Body of pancreas (tissue), 4 donors: ENCODE data around the gene LEMD3. TPM values are rescaled to one million over a fixed set of nuclear protein-coding genes. Genes with fewer than 3 reads are reported as not detected.

Experiments used
- ATAC-seq: fragments of 150-250 bp; one replicate; pipeline ENCODE4 v1.9.1; 2016
- DNase-seq, 4 donors: peaks; one replicate each; pipeline ENCODE4 v3.0.0-alpha.2; 2019
- H3K27ac ChIP-seq, 4 donors: fragments of 200-600 bp; sonication (generic); 1 replicate in 3 of 4; 2 replicates in 1 of 4; pipeline versions ENCODE4 v1.5.1 to v1.6.1; 2016 to 2019; ENCODE audit warnings: mild to moderate bottlenecking in 1 of 4, mixed read lengths in 1 of 4, moderate library complexity in 1 of 4
- H3K27me3 ChIP-seq, 2 donors: fragments of 200-600 bp; sonication (generic); one replicate each; pipeline ENCODE4 v1.6.0; 2016; ENCODE audit warnings: mild to moderate bottlenecking in 1 of 2
- H3K36me3 ChIP-seq, 2 donors: fragments of 200-600 bp; sonication (generic); replicated peaks in 1 of 2; 2 replicates each; pipeline ENCODE4 v1.5.1; 2016; ENCODE audit warnings: low read depth in 2 of 2; ENCODE audit not compliant: insufficient read depth in 1 of 2
- H3K4me1 ChIP-seq: fragments of 200-600 bp; sonication (generic); one replicate; pipeline ENCODE4 v1.6.0; 2016
- H3K4me3 ChIP-seq, 2 donors: fragments of 200-600 bp; sonication (generic); 1 replicate in 1 of 2; 2 replicates in 1 of 2; pipeline ENCODE4 v1.5.1; 2016 to 2019
- H3K9me3 ChIP-seq, 3 donors: fragments of 200-600 bp; sonication (generic); 1 replicate in 2 of 3; 2 replicates in 1 of 3; pipeline ENCODE4 v1.5.1; 2016
- POLR2A ChIP-seq, 3 donors: fragments of 450-650 bp; IDR thresholded peaks; one replicate each; pipeline ENCODE4 v1.6.1; 2016; ENCODE audit warnings: antibody characterized with exemption in 3 of 3, mild to moderate bottlenecking in 2 of 3
- WGBS, 2 donors: methylation state at CpG; one replicate each; pipeline ENCODE4 v1.1.5; 2017; 5-methylcytosine and 5-hydroxymethylcytosine counted together
- intact Hi-C: fragments of 100-400 bp; cut with DNase I; formaldehyde crosslinking; loops from one replicate; pipeline ENCODE4 v1.15.1; 2023
- total RNA-seq, 2 donors: library from RNA; depleted of rRNA; stranded (reverse); fragments of >200 nt; gene quantifications; one replicate each; pipeline ENCODE4 v1.1.0, GENCODE V29; 2016
- TF ChIP-seq, protein P1 (sequence below), 7 experiments: fragments of 450-650 bp in 4 of 7; fragments of 200-600 bp in 3 of 7; sonication (generic) in 3 of 7; IDR thresholded peaks; one replicate each; pipeline ENCODE4 v1.5.1; 2016 to 2019; ENCODE audit warnings: antibody characterized with exemption in 7 of 7

Gene LEMD3
- total RNA-seq, 2 donors from 2014 or later = 19.5 to 28.3 TPM

DNA sequence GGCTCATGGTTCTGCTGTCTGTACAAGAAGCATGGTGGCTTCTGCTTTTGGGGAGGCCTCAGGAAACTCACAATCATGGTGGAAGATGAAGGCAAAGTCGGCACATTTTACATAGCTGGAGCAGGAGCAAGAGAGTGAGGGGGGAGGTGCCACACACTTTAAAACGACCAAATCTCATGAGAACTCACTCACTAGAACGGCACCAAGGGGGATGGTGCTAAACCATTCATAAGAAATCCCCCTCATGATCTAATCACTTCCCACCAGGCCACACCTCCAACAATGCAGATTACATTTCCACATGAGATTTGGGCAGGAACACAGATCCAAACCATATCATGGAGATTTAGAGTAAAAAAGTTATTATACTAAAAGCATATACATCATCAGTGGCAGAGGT is 13.6 kb upstream of the LEMD3 start:
- ATAC-seq (no peak), DNase-seq (no peak)
- H3K4me1 ChIP-seq = no peaks in the 10 kb centered on the region
- H3K36me3 ChIP-seq = no peaks in the 10 kb centered on the region
- 76 to 80% methylated on average over 3 of the region's 3 CpGs for WGBS, 2 donors
- intact Hi-C loops = no loop called here
- H3K27ac ChIP-seq = no peak overlapping the region
- no peak overlapping the region for H3K4me3 ChIP-seq
- no peaks in the 10 kb centered on the region for H3K9me3 ChIP-seq
- H3K27me3 ChIP-seq = no peaks in the 10 kb centered on the region
- TF ChIP-seq, protein P1, sequence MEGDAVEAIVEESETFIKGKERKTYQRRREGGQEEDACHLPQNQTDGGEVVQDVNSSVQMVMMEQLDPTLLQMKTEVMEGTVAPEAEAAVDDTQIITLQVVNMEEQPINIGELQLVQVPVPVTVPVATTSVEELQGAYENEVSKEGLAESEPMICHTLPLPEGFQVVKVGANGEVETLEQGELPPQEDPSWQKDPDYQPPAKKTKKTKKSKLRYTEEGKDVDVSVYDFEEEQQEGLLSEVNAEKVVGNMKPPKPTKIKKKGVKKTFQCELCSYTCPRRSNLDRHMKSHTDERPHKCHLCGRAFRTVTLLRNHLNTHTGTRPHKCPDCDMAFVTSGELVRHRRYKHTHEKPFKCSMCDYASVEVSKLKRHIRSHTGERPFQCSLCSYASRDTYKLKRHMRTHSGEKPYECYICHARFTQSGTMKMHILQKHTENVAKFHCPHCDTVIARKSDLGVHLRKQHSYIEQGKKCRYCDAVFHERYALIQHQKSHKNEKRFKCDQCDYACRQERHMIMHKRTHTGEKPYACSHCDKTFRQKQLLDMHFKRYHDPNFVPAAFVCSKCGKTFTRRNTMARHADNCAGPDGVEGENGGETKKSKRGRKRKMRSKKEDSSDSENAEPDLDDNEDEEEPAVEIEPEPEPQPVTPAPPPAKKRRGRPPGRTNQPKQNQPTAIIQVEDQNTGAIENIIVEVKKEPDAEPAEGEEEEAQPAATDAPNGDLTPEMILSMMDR (IDR thresholded peaks at IDR 0.05) = no peak
- no peak for TF ChIP-seq POLR2A (IDR thresholded peaks at IDR 0.05)

DNA sequence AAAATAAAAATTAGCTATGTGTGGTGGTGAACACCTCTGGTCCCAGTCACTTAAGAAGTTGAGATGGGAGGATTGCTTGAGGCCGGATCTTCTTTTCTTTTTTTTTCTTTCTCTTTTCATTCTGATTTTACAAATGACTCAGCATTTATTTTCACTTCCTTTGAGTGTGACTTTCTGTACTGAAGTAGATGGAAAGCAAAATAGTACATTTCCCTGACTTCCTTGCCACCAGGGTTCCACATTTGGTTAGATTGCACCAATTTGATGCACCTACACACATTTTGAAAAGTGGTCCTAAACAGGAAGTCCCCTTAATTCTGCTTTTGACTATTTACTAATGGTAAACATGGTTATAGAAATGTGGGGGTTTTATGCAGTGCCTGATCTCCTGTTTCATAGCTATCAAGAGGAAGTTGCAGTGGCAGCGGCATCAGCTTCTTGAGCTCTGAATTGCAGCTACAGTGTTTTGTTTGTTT is 13.0 kb upstream of the LEMD3 start:
- Histone ChIP-seq H3K36me3 (no peaks in the 10 kb centered on the region), H3K27ac (no peak overlapping the region), H3K4me1 (no peaks in the 10 kb centered on the region), H3K27me3 (no peaks in the 10 kb centered on the region), H3K4me3 (no peak overlapping the region), H3K9me3 (no peaks in the 10 kb centered on the region)
- ATAC-seq (no peak), DNase-seq (no peak)
- 71 to 88% methylated on average over 2 of the region's 2 CpGs for WGBS, 2 donors
- intact Hi-C loops = no loop called here
- no peak for TF ChIP-seq POLR2A (IDR thresholded peaks at IDR 0.05)
- TF ChIP-seq, protein P1 (IDR thresholded peaks at IDR 0.05) = no peak

DNA sequence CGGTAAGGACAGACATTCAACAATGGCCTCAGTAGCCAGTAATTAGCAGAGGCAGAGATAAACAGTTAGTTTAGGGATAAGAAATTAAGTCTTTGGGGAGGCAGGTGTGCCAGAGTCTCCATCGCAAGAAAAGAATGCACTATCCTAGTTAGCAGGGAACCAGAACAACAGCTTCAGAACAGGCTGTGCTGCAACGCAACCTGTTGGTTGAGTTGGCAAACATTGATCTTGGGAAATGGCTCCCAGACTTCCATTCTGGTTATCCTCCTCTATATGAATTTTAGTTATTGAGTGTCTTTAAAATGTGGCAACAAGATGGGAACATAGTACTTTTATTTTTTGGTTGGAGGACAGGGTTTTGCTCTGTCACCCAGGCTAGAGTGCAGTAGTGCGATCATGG is 12.3 kb upstream of the LEMD3 start:
- H3K36me3 ChIP-seq = no peaks in the 10 kb centered on the region
- no peak overlapping the region for H3K27ac ChIP-seq
- 70 to 78% methylated on average over 4 of the region's 4 CpGs for WGBS, 2 donors
- TF ChIP-seq POLR2A (IDR thresholded peaks at IDR 0.05) = no peak
- TF ChIP-seq, protein P1 (IDR thresholded peaks at IDR 0.05) = no peak
- ATAC-seq (no peak), DNase-seq (no peak)
- no peak overlapping the region for H3K4me3 ChIP-seq
- no peaks in the 10 kb centered on the region for H3K4me1 ChIP-seq
- no peaks in the 10 kb centered on the region for H3K9me3 ChIP-seq
- no peaks in the 10 kb centered on the region for H3K27me3 ChIP-seq
- intact Hi-C loops = no loop called here

DNA sequence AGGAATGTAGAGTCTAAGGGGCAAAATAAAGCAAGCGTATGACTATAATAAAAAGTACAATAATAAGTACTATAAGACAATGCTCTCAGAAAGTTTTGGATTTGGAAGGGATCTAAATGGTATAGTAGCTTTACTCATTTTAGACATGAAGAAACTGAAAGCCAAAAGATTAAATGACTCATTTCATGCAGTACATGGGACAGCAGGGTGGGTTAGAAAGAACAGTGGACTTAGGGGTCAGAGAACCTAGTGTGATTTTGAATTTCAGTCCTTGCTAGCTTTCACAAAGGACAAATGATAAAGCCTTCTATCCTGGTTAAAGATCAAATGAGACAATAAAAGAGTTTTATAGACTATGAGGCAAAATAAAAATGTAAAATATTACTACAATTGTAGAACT is 6.8 kb upstream of the LEMD3 start:
- no peak for ATAC-seq
- 92 to 96% methylated on average over 1 of the region's 1 CpG for WGBS, 2 donors
- intact Hi-C loops = no loop called here

DNA sequence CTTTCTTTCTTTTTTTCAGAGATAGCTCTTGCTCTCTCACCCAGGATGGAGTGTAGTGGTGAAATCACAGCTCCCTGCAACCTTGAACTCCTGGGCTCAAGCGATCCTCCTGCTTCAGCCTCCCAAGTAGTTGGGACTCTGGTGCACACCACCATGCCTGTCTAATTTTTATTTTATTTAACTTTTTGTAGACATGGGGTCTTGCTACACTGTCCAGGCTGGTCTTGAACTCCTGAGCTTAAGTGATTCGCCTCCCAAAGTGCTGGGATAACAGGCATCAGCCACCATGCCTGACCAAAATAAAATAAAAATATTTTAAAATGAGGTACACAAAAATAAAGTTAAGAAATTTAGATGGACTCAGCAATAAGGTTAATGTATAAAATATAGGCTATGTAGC is 5.1 kb upstream of the LEMD3 start:
- no peak for TF ChIP-seq POLR2A (IDR thresholded peaks at IDR 0.05)
- TF ChIP-seq, protein P1 (IDR thresholded peaks at IDR 0.05) = no peak
- H3K9me3 ChIP-seq = no peaks in the 10 kb centered on the region
- H3K4me3 ChIP-seq = no peak overlapping the region
- 97% methylated on average over 2 of the region's 2 CpGs for WGBS, 2 donors
- intact Hi-C loops = no loop called here
- H3K4me1 ChIP-seq = no peaks in the 10 kb centered on the region
- no peaks in the 10 kb centered on the region for H3K36me3 ChIP-seq
- DNase-seq (no peak), ATAC-seq (no peak)
- no peaks in the 10 kb centered on the region for H3K27me3 ChIP-seq
- no peak overlapping the region for H3K27ac ChIP-seq

More for the DNA sequence above, 6.8 kb upstream of the LEMD3 start:
- no peak for DNase-seq
- no peaks in the 10 kb centered on the region for H3K36me3 ChIP-seq
- no peak overlapping the region for H3K27ac ChIP-seq
- H3K4me1 ChIP-seq = no peaks in the 10 kb centered on the region
- H3K4me3 ChIP-seq = no peak overlapping the region
- no peak for TF ChIP-seq POLR2A (IDR thresholded peaks at IDR 0.05)
- TF ChIP-seq, protein P1 (IDR thresholded peaks at IDR 0.05) = no peak
- H3K9me3 ChIP-seq = no peaks in the 10 kb centered on the region
- H3K27me3 ChIP-seq = no peaks in the 10 kb centered on the region
